ENCODE results near the gene MTAP.

The MTAP gene

DNA sequence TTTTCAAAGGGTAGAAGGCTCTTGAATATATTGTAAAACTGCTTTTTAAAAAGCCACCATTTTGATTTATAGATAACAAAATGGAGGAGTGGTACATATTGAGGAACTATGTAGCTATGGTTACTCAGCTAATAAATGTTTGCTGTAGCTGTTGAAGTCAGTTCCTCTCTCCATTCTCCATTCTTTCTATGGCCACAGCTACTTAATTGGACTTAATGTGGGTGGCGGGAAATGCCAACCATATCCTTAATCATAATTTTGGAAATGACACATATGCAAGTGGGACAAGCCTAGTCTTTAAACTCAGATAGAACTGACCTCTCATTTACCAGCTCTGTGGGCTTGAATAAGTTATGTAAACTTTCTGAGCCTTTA is 181.1 kb downstream of the MTAP start:
- no peak overlapping the region for H3K4me3 ChIP-seq
- peaks cover 0 to 74% (median 11%) of the 10 kb centered on the region in 11 experiments; a peak in 13 of 22 replicates for H4K20me1 ChIP-seq
- H3K9ac ChIP-seq, result no peak overlapping the region
- TF ChIP-seq Cebpa-rat (IDR thresholded peaks at IDR 0.05), result no peak
- peaks cover 0 to 26% (median 0%) of the 10 kb centered on the region in 10 experiments; a peak in 4 of 20 replicates for H3K4me1 ChIP-seq
- peak overlapping the region in 2 of 11 experiments; percentile 15 to 39; a peak in 3 of 22 replicates for H3K4me2 ChIP-seq
- peaks cover 95 to 98% (median 97%) of the 10 kb centered on the region in 11 experiments for H3K27me3 ChIP-seq
- peaks cover 0 to 14% (median 7%) of the 10 kb centered on the region in 11 experiments; a peak in 10 of 22 replicates for H3K9me3 ChIP-seq (replicated peaks in 1 of 11)
- H3K36me3 ChIP-seq, result no peaks in the 10 kb centered on the region
- no peak overlapping the region for H3K27ac ChIP-seq

DNA sequence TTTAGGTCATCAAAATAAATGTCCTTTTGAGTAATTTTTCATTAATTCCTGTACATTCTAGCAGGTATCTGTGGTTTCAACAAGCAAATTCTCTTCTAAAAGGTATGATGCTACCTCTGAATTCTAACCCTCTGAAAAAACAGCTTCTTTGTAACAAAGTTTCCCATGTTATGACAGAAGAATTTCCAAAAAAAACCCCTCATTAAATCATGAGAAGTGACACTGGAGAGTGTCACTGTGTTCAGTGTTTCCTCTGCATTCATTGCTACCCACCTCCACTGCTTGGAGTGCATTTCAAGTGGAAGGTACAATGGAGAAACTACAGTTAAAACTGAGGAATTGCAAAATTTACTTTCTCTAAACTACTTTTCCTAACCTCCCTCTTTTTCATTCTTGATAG is 181.7 kb downstream of the MTAP start:
- Histone ChIP-seq H3K9ac (no peak overlapping the region), H3K4me1 (peaks cover 0 to 28% (median 0%) of the 10 kb centered on the region in 10 experiments; a peak in 4 of 20 replicates), H3K4me2 (peak overlapping the region in 1 of 11 experiments; percentile 39; a peak in 2 of 22 replicates), H3K4me3 (no peak overlapping the region), H3K27ac (no peak overlapping the region), H4K20me1 (peaks cover 0 to 74% (median 9%) of the 10 kb centered on the region in 11 experiments; a peak in 12 of 22 replicates), H3K36me3 (0 out of 22 replicates have a peak, but pooled peaks cover 0 to under 1% (median 0%) of the 10 kb centered on the region in 11 experiments), H3K9me3 (replicated peaks in 1 of 11) (peaks cover under 1 to 16% (median 5%) of the 10 kb centered on the region in 11 experiments; a peak in 16 of 22 replicates), H3K27me3 (peaks cover 95 to 98% (median 97%) of the 10 kb centered on the region in 11 experiments)
- no peak for TF ChIP-seq Cebpa-rat (IDR thresholded peaks at IDR 0.05)

DNA sequence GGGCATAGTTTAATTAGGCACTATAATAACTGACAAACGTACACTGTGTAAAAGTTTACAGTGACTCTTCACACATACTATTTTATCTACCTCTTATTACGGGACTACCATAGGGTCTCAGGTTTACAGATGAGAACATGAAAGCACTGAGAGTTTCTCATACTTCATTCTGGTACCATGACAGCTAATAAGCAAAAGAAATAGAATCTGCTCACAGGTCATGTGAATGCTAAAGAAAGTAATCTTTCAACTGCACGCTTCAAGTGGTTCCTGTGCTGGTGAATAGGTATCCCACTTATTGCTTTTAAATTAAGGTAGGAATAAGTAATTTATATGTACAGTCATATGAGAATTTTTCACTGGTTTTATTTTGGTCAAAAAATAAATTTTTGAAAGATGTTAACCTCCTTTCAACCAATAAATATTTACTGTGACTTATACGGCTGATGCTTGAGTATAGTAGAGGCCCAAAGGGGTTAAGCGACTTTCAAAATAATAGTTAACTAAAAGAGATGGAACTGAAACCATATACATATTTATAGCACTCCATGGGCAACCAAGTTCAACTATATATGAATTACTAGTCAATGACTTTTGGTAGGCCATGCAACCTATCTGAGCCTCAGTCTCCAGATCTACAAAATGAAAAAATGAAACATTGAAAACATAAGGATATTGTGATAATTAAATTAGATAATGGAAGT is 183.7 kb downstream of the MTAP start:
- no peak overlapping the region; a peak in 2 of 22 replicates for H3K4me2 ChIP-seq
- peaks cover 0 to 83% (median 15%) of the 10 kb centered on the region in 11 experiments; a peak in 13 of 22 replicates for H4K20me1 ChIP-seq

More for the DNA sequence above, 183.7 kb downstream of the MTAP start:
- peaks cover 14 to 24% (median 17%) of the 10 kb centered on the region in 11 experiments for H3K9me3 ChIP-seq (replicated peaks in 1 of 11)
- peaks cover 98 to 100% (median 100%) of the 10 kb centered on the region in 11 experiments for H3K27me3 ChIP-seq
- H3K4me1 ChIP-seq, result peaks cover 0 to 40% (median 0%) of the 10 kb centered on the region in 10 experiments; a peak in 5 of 20 replicates
- H3K4me3 ChIP-seq, result no peak overlapping the region
- no peak overlapping the region for H3K27ac ChIP-seq
- H3K9ac ChIP-seq, result no peak overlapping the region
- peaks cover 0 to 13% (median 10%) of the 10 kb centered on the region in 11 experiments; a peak in 12 of 22 replicates for H3K36me3 ChIP-seq
- no peak for TF ChIP-seq Cebpa-rat (IDR thresholded peaks at IDR 0.05)

All from BLaER1 treated with 17β-estradiol and CSF1 and Interleukin-3, amounts not matched to agents 10 nM and 100 nM (cell line).